ENCODE data around the gene MRPS24.

GRCh38 chr7:43876241-43876640 lies 6.9 kb upstream of the MRPS24 start:
- no peak for TF ChIP-seq SIN3A (IDR thresholded peaks at IDR 0.05; ENCODE audit: low read depth)
- no peak for TF ChIP-seq ZFX (IDR thresholded peaks at IDR 0.05)
- TF ChIP-seq POLR2AphosphoS5 (IDR thresholded peaks at IDR 0.05; ENCODE audit: low read depth, low read length) = no peak
- TF ChIP-seq CTCF (IDR thresholded peaks at IDR 0.05 in 2 of 3, conservative IDR thresholded peaks at IDR 0.05 in 1 of 3; ENCODE audit: borderline replicate concordance in 1 of 3, insufficient read depth in 1 of 3, low read depth in 2 of 3, low read length in 2 of 3) = no peak
